HTERT RPE-1 (cell line): ENCODE measurements around the gene POLR3G.

Source experiments
- in situ Hi-C: fragments of 300-500 bp; cut with MboI; formaldehyde crosslinking; loops from 4 replicates; pipeline ENCODE4 v1.14.3; 2020; ENCODE audit warnings: low sequenced_read_pairs

The POLR3G gene, protein sequence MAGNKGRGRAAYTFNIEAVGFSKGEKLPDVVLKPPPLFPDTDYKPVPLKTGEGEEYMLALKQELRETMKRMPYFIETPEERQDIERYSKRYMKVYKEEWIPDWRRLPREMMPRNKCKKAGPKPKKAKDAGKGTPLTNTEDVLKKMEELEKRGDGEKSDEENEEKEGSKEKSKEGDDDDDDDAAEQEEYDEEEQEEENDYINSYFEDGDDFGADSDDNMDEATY

DNA sequence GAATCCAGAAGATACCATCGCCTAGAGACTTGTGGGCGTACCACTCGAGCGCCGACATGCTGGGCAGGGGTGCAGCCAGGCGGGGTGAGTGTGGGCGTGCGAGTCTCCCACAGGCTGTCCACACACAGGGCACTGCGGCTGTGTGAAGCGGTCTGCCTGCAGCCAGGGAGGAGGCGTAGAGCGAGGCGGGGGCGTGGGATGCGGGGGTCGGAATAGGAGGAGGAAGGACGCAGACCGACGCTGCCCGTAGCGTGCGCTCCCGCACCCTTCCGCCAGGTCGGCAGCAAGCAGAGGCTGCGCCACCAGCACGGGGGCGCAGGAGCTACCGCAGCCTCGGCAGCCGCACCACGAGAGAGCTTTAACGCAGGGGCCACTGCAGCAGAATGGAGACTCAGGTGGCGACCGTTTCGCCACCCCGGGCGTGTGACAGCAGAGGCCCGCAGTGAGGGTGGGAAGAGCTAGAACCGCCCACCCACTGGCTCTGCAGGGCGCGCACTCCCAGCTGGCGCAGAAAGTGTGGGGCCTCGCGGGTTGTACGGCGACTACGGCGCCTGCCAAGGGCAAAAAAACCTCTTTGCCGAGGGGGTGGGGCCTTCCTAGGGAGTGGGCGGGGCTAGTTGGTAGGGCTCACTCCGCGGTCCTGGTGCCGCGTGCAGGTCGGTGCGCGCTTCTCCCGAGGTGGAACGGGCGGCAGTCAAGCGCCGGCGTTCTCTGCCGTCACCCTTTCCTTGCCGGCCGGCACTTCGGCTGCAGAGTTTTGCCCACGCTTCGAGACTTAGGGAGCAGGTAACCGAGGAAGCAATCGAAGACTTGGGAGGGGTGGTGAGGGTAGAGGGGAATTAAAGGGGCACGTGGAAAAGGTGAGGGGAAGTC, at the start of gene POLR3G, which contains the start of gene MBLAC2:
POLR3G (plus strand) TSS at position 630 of the 873 bp plus-strand sequence. CDS start 10,704 bp downstream, outside the sequence.
MBLAC2 (minus strand) TSS at position 537 of the 873 bp plus-strand sequence; CDS start at position 58, 479 bp downstream.
- in situ Hi-C loops, result no loop called here

DNA sequence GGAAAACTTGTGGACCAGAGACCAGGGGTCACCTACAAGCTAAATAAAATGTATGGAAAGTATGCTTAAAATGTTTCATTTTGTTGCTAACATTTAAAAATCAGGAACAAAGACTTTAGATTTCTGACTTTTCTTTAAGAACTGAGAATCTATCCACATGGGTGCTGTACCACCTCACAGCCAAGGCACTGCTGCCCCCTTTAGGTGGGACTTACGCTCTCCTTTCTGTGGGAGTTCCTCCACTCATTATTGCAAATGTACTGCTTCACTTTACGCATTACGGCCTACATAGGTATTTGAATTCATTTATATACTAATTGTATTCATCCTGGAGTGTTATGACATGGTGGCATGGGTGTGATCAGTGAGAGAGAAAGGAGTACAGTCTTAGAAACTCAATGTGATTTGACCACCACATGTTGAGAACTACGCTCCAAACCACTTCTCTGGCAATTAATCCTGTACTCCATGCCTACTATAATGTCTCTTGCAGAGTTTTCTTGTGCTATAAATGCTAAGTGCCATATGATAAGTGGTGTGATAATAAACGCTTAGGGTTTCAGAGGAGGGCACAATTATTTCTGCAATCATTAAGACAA, 40.4 kb upstream of the POLR3G start:
- in situ Hi-C loops, result no loop called here

GRCh38 chr5:90437663-90438062, 37.0 kb upstream of the POLR3G start:
- in situ Hi-C loops, result no loop called here

DNA sequence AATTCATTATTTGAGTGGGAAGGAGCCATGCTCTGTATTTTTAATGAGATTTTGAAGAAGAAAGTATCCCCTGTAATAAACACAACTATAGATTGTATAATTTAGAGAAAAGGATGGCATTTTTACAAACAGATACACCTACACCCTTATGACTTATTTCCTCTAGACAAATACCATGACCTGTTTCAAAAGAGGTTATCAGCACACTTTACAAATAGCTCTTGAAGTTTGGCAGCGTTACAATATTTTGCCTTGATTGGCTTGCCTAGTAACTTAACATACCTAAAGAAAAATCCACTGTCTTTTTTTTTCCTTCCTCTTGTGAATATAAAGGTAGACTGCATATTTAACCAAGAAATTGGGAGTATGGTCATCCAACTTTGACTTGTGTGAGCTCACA, 36.6 kb upstream of the POLR3G start:
- in situ Hi-C loops, result no loop called here

- in situ Hi-C loops, result no loop called here
Observed at GRCh38 chr5:90440644-90441043, 34.0 kb upstream of the POLR3G start.

DNA sequence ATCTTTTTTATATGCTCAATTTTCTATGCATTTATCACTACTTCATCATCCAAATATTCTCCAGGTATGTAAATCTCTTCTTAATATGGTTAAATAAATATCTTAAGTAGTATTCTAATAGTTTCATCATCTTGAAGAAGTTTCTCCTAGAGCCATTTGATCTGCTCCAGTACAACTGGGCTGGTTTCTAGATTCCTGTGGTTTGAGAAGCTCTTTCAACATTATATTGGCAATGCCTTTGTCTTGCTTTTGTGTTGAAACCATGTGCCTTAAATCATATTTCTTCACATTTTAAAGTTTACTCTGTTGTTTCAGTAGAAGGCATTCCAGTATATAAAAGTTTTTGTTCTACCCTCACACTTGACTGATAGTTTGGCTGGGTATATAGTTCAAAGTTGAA, 27.7 kb upstream of the POLR3G start:
- in situ Hi-C loops, result no loop called here

DNA sequence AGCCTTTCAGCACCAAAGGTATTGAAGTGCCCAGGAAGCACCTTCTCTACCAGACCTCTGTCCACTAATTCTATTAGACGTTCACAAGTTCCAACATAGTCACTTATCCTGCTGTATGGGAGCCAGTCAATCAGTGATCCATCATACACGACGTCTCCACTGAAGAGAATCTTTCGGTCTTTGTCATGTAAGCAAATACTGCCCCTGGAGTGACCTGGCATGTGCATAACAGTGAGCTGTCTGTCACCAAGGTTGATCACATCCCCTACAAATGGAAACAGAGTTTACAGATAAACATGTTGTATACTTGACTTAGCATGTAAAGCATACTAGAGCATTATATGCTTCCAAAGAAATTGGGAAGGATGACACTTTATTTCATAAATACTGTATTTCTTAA, 13.4 kb upstream of the POLR3G start:
- in situ Hi-C loops, result no loop called here

GRCh38 chr5:90472783-90473395, 1.8 kb upstream of the POLR3G start:
- in situ Hi-C loops, result no loop called here

- in situ Hi-C loops, result no loop called here
Observed at GRCh38 chr5:90473396-90474234, 1.0 kb upstream of the POLR3G start.

DNA sequence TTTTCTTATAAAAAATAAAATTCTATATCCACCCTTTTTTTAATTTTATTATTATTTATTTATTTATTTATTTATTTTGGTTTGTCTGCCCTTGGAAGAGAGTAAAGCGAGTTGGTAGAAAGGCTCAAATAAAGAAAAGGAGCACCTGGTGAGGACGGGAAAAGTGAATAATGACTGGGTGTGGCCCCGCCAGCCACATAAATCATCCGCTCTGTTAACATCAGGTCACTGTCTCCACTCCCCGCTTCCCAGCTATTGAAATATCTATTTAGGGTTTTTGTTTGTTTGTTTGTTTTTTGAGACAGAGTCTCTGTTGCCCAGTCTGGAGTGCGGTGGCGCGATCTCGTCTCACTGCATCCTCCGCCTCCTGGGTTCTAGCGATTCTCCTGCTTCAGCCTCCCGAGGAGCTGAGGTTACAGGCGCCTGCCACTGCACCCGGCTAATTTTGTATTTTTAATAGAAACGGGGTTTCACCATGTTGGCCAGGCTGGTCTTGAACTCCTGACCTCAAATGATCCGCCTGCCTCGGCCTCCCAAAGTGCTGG, 844 bp downstream of the POLR3G start:
- in situ Hi-C loops, result no loop called here

GRCh38 chr5:90476391-90476790, 1.7 kb downstream of the POLR3G start:
- in situ Hi-C loops, result no loop called here

- in situ Hi-C loops, result no loop called here
Observed at GRCh38 chr5:90477073-90477472, 2.4 kb downstream of the POLR3G start.

GRCh38 chr5:90477621-90478215, 3.1 kb downstream of the POLR3G start:
- in situ Hi-C loops, result no loop called here

GRCh38 chr5:90479611-90480385, 5.1 kb downstream of the POLR3G start:
- in situ Hi-C loops, result no loop called here

GRCh38 chr5:90480699-90481098, 6.0 kb downstream of the POLR3G start:
- in situ Hi-C loops, result no loop called here

GRCh38 chr5:90483206-90483605, 8.5 kb downstream of the POLR3G start:
- in situ Hi-C loops, result no loop called here

GRCh38 chr5:90484540-90484939, 9.9 kb downstream of the POLR3G start:
- in situ Hi-C loops, result no loop called here

DNA sequence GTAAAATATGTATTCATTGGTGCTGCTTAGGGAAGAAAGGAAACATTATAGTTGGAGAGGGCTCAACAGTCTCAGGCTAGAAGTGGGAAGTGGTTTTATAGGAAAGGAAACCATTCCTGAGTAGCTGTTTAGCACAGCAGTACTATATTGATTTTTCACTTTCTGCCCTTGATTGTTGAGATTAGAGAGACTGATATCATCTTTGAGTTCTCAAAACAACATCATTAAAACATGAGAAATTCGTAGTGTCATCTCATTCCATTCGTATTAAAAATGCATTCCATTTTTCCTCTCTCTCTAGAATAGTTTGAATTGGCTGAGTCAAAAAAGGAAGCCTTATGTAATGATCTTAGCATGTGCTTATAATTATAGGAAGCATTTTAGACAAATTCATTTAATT, 14.1 kb downstream of the POLR3G start:
- in situ Hi-C loops, result no loop called here

- in situ Hi-C loops, result no loop called here
Observed at GRCh38 chr5:90494043-90494442, 19.4 kb downstream of the POLR3G start.
